ENCODE measurements around the gene CCDC190. TPM values are rescaled to one million over a fixed set of nuclear protein-coding genes. Genes with fewer than 3 reads are reported as not detected.

The CCDC190 gene
- total RNA-seq, 4 donors from 2014 or later, result 1.5 to 4.8 (median 2.3) TPM

DNA sequence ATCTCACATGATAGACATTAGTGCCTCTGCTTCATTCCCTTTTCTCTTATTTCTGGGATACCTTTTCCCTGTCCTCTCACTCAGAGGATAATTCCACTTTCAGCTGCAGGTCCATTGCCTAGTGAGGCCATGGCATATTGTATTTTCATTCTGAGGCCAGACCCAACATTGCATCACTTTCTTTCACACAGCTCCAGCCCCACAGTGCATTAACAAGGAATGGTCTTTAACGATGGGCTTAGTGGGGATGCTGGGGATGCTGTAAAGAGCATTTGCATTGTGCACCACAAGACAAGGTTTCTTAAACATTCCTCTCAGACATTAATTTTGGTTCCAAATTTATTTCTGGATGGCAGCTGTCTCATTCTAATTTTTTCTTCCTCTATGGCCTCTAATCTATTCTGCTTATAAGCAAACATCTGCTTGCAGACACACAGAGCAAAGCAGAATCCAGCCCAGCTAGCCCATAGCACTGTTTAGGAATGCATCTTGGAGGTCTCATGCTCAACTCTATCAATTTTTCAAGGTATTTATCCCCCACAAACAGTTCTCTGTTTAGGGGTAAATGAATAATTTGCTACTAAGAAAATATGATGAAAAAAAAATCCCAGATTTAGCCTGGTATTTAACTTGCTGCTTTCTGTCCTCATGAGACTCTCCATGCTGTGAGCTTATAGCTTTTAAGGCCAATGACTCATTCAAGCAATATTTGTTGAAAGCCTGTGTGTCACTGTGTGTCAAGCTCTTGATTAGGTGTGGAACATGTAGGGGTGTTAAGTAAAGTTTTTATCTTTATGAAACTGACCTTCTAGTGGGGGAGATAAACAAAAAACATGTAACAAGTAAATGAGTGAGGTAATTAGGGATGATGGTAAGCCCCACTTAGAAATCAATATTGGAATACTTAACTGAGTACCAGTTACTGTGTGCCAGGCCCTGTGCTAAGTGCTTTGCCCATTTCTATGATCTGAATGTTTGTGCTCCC is 44.5 kb upstream of the CCDC190 start:
- intact Hi-C loops (cut with DNase I), result no loop called here
- H3K27me3 ChIP-seq, result no peaks in the 10 kb centered on the region
- TF ChIP-seq POLR2A (IDR thresholded peaks at IDR 0.05) (no peak), CTCF (IDR thresholded peaks at IDR 0.05) (no peak)
- H3K4me3 ChIP-seq, result no peak overlapping the region
- DNase-seq, result no peak
- no peaks in the 10 kb centered on the region for H3K9me3 ChIP-seq
- 83 to 100% methylated on average over 1 of the region's 1 CpG for WGBS, 2 donors
- peaks cover 0 to 49% (median 0%) of the 10 kb centered on the region in 3 donors for H3K4me1 ChIP-seq
- H3K27ac ChIP-seq, result peak overlapping the region in 3 of 4 donors; percentile 52 to 65 (median 54)
- no peaks in the 10 kb centered on the region for H3K36me3 ChIP-seq

- no peak for DNase-seq
- TF ChIP-seq CTCF (IDR thresholded peaks at IDR 0.05), result no peak
- TF ChIP-seq POLR2A (IDR thresholded peaks at IDR 0.05), result no peak
- intact Hi-C loops (cut with DNase I), result no loop called here
- Histone ChIP-seq H3K4me1 (peaks cover 0 to 49% (median 0%) of the 10 kb centered on the region in 3 donors), H3K27ac (peak overlapping the region in 3 of 4 donors; percentile 13 to 65 (median 34)), H3K4me3 (no peak overlapping the region), H3K36me3 (no peaks in the 10 kb centered on the region), H3K9me3 (no peaks in the 10 kb centered on the region), H3K27me3 (no peaks in the 10 kb centered on the region)
- WGBS, 2 donors, result 44 to 51% methylated on average over 2 to 4 of the region's 4 CpGs
Measured at GRCh38 chr1:162904579-162904978, 43.6 kb upstream of the CCDC190 start.

DNA sequence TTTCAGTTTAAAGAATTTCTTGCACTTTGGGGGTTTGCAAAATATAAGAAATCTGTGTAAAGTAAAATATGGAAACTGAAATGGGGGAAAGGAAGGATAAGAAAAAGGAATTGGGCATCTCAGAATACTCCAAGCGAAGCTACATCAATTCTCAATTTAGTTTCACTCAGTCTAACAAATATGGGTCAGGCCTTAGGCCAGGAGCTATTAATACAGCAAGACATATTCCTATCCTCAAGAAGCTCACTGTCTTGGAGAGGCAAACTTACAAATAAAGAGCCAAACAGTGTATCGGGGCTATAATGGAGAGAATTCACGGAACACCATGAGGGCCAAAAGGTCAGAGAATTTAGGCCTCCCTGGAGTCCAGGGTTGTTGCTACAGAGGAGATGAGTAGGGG is 43.0 kb upstream of the CCDC190 start:
- Histone ChIP-seq H3K27ac (peak overlapping the region in 2 of 4 donors; percentile 34 to 65), H3K36me3 (no peaks in the 10 kb centered on the region), H3K9me3 (no peaks in the 10 kb centered on the region), H3K4me3 (no peak overlapping the region), H3K4me1 (peaks cover 0 to 48% (median 0%) of the 10 kb centered on the region in 3 donors), H3K27me3 (no peaks in the 10 kb centered on the region)
- DNase-seq, result no peak
- intact Hi-C loops (cut with DNase I), result no loop called here
- no peak for TF ChIP-seq POLR2A (IDR thresholded peaks at IDR 0.05)
- no peak for TF ChIP-seq CTCF (IDR thresholded peaks at IDR 0.05)
- WGBS, 2 donors, result 70 to 88% methylated on average over 3 of the region's 3 CpGs

GRCh38 chr1:162903246-162903645 is 42.3 kb upstream of the CCDC190 start:
- intact Hi-C loops (cut with DNase I), result no loop called here
- no peak for DNase-seq
- Histone ChIP-seq H3K27me3 (no peaks in the 10 kb centered on the region), H3K27ac (no peak overlapping the region), H3K4me1 (peaks cover 0 to 41% (median 0%) of the 10 kb centered on the region in 3 donors), H3K9me3 (no peaks in the 10 kb centered on the region), H3K36me3 (no peaks in the 10 kb centered on the region), H3K4me3 (no peak overlapping the region)
- 62 to 72% methylated on average over 4 of the region's 4 CpGs for WGBS, 2 donors
- no peak for TF ChIP-seq CTCF (IDR thresholded peaks at IDR 0.05)
- TF ChIP-seq POLR2A (IDR thresholded peaks at IDR 0.05), result no peak

- 38 to 39% methylated on average over 2 of the region's 2 CpGs for WGBS, 2 donors
- H3K27ac ChIP-seq, result no peak overlapping the region
- peaks cover 0 to 41% (median 0%) of the 10 kb centered on the region in 3 donors for H3K4me1 ChIP-seq
- no peak for DNase-seq
- H3K36me3 ChIP-seq, result no peaks in the 10 kb centered on the region
- intact Hi-C loops (cut with DNase I), result no loop called here
- no peak overlapping the region for H3K4me3 ChIP-seq
- H3K9me3 ChIP-seq, result no peaks in the 10 kb centered on the region
- TF ChIP-seq POLR2A (IDR thresholded peaks at IDR 0.05) (no peak), CTCF (IDR thresholded peaks at IDR 0.05) (no peak)
- no peaks in the 10 kb centered on the region for H3K27me3 ChIP-seq
Measured at GRCh38 chr1:162902416-162902815, 41.4 kb upstream of the CCDC190 start.

Data from esophagus squamous epithelium (tissue), 5 donors.